Activated T-cell treated with anti-CD3 and anti-CD28 coated beads for 1 hour (primary cell): Measurements from ENCODE around the gene ABCC6.
"Not testable (repeated sequence)": the region's sequence is repeated elsewhere in the genome, so short reads cannot be mapped to it uniquely, and the experiment has no call there.

Experiments used
- DNase-seq: peaks from one replicate; pipeline ENCODE4 v3.0.0-alpha.2; 2020; ENCODE audit warnings: low read depth

ABCC6 gene

DNA sequence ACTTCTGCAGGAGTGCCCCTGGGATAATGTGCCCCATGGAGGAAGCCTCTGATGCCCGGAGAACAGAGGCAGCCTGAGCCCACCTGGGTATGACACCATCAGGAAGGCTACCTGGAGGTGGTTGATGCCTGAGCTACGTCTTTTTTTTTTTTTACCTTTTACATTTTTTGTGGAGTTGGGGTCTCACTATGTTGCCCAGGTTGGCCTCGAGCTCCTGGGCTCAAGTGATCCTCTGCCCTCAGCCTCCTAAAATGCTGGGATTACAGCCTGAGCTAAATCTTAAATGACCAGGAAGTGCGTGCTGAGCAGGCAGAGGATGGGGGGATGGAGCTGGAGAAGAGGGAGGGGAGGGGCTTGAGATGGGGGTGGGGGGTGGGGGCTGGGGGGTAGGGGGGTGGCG lies 32.7 kb downstream of the ABCC6 start:
- no peak for DNase-seq

DNA sequence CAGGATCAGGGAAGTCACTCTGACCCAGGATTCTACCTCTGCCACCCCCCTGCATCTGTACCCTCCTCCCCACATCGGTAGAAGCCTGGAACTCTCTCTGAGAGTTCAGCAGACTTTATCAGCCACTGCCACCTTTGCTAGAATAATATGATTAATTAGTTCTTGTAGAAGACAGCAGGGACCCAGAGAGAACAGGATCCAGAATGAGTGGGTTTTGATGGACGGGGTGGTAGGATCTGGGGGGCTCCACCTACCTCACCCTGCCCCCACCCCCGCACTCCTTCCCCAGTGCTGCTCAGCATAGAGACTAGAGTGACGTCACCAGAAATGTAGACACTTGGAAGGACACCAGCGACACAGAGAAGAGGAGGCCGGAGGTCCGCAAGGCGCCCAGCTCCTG lies 33.5 kb downstream of the ABCC6 start:
- no peak for DNase-seq

DNA sequence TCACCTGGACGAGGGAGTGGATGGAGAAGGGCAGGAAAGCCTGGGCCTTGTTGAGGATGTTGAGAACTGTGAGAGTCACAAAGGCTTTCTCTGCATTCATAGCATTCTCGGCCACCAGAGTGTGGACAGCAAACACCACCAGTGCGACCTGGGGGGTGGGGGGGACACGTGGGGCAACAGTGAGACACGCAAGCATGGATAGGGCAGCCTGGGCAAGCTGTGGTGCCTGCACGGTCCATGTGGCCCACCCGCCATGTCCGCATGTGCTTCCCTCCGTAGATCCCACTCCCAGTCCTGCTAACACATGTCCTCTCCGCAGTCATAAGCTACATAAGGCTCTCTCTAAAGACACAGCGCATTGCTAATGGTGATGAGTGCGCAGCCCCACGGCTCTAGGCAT lies 34.5 kb downstream of the ABCC6 start:
- DNase-seq, result no peak

DNA sequence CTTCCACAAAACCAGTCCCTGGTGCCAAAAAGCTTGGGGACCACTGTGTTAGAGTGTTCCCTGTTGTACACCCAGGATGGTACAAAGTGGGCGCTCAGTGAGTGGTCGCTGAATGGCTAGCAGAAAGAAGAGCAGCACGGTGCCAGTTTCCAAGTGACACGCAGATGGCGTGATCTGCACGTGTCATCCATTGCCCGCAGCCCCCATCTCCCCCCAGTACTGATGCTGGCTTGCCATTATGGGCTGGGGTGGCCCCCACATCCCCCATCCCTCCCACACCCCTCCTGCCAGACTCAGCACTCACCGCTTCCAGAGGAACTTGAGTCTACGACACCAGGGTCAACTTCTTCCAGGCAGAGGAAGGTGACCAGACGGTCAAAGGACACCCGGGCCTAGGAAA lies 36.5 kb downstream of the ABCC6 start:
- no peak for DNase-seq

DNA sequence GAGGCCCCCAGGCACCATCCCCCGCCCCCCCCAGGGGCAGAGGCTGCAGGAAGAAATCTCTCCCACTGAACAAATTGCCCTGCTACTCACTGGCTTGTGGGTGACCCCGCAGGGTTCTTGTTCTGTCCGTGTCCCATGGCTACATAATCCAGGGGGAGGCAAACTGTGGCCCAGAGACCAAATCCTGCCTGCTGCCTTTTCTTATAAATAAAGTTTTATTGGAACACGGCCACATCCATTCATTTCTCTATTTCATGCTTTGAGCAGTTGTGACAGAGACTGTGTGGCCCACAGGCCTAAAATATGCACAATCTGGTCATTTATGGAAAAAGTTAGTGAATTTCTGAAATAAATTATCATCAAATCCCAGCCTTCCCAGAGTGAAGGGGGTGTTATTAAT lies 38.2 kb downstream of the ABCC6 start:
- DNase-seq, result no peak

DNA sequence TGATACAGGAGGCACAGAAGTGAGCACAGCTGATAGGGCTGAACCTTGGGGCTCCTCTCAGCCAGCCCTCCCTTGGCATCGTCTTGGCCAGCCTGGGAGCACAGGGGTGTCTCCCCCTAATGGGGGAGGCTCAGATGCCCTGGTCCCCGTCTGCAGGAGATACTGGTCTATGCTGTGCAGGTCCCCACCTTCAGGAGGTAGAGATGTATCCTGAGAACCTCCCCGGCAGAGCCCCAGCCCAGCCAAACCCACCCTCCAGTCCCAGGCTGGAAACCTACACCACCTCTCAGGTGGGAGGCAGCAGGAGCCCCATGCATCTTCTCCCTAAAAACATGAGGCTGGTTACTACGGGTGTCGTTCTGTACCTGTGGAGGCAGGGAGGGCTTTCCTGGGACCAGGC lies 38.7 kb downstream of the ABCC6 start:
- no peak for DNase-seq

DNA sequence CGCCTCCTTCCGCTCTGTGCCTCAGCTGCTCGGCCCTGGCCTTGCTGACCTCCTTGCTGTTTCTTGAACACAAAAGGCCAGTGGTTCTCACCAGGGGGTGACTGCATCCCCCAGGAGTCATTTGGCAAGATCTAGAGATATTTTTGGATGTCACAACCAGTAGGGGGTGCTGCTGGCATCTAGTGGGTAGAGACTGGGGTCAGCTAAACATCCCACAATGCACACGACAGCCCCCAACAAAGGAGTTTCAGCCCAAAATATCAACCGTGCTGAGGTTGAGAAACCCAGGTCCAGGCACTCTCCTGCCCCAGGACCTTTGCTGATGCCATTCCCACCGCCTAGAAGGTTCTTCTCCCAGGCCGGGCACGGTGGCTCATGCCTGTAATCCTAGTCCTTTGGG lies 39.7 kb downstream of the ABCC6 start:
- no peak for DNase-seq

DNA sequence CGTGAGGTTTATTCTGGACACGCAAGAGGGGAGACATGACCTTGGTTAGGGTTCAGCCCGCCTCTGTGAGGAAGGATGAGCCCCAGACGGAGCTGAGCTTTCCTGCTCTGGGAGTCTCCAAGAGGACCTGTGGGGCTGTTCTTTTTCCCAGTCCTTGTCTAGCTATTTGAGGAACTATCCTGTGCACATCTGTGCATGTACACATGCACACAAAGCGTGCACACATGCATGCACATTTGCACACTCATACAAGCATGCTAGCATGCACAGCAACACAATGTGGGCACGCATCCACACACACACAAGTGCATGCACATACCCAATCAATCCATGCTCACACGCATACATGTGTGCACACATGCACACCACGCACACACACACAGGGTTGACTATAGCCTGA lies 40.4 kb downstream of the ABCC6 start:
- DNase-seq, result no peak

DNA sequence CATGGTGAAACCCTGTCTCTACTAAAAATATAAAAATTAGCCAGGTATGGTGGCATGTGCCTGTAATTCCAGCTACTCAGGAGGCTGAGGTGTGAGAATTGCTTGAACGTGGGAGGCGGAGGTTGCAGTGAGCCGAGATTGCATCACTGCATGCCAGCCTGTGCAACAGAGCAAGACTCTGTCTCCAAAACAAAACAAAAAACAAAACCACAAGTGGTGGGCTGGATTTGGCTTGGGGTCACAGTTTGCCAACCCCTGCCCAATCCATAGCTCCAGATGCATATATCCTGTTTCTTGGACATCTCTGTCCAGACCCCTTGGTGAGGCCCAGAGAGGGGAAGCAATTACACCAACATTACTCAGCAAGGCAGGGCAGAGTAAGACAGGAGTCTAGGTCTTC lies 41.5 kb downstream of the ABCC6 start:
- not testable (repeated sequence) for DNase-seq

DNA sequence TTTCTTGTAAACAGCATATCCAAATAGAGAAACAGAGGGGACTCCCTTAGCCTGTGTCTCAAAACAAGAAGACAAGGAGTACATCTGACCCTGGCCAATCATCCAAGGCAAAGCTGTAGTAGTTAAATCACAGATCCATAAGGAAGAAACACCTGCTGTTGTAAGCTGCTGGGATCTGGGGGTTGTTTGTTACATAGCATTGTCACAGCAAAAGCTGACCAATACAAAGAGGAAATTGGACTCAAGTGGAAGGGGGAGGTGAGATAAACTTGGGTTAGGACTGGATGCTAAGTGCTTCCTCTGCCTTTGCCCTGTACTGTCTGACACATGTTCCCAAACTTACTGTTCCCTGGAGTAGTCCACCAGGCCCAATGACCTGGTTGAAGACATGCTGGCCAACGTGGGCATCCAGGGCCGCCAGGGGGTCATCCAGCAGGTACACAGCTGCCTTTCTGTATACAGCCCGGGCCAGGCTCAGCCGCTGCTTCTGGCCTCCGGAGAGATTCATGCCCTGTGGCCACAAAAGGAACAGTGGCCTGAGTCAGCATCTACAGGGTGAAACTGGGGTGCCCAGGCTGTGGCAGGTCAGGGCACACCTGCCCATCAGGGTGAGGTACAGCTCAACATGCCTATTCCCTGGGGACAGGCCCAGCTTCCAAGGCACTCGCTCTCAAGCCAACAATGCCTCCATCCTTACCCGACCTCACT lies 44.7 kb downstream of the ABCC6 start:
- no peak for DNase-seq

DNA sequence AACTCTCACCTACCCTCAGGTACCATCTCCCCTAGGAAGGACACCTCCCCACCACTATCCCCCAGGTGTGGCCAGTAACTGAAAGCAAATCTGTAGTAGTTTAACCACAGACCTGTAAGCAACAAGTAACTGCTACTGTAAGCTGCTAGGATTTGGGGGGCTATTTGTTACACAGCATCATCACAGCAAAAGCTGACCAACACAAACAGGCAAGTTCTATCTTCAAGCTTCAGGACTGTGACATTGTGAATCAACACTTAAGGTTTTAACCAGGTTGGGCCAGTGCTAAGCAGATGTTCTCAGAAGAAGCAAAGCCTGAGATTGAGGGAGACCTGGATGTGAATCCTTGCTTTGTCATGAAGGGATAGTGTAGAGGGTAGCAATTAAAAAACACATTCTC lies 47.0 kb downstream of the ABCC6 start:
- DNase-seq, result no peak

DNA sequence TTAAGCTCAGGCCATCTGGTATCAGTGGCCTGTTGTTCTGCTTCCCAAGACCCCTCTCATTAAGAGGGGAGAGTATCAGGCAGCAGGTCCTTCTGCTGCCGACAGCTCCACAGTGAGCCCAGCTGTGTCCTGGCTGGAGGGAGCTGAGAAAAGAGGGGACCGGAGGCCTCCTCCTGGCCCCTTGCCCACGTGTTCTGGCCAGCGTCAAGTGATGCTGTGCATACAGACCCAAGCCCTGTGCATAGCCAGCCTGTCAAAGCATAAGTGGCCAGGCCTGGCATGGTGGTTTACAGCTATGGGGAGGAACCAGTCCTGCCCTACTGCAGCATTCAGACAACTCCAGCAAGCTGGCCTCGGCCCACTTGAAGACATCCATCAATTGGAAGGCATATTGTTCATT lies 48.0 kb downstream of the ABCC6 start:
- no peak for DNase-seq

DNA sequence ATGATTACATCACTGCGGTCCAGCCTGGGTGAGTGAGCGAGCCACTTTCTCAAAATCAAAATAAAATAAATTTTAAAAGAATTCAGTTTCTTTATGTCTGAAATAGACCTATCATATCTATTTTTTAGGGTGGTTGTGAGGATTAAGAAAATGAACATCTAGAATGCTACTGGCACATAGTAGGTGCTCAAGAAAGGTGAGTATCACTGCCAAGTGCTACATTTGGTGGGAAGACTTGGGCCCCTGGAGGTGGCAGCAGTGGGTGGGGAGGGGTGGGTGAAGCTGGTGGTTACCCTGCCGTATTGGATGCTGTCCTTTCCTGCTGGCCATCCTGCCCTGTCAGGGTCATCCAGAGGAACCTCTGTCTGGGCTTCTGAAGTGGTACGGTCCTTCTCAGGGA lies 50.3 kb downstream of the ABCC6 start:
- DNase-seq, result no peak

DNA sequence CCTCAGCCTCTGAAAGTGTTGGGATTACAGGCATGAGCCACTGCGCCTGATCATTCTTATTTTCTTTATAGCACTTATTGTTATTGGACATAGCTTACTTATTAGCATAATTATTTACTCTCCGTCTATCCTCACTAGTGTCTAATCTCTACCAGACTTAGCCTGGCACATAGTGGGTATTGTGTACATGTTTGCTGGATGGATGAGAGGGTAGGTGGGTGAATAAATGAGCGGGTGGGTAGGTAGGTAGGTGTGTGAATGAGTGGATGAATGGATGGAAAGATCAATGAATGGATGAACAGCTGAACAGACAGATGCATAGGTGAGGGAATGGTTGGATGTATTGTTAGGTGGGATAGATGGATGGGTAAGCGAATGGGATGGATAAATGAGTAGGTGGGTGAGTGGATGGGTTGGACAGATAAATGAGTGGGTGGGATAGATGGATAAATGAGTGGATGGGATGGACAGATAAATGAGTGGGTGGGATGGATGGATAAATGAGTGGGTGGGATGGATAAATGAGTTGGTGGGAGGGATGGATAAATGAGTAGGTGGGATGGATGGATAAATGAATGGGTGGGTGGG lies 51.9 kb downstream of the ABCC6 start:
- no peak for DNase-seq

DNA sequence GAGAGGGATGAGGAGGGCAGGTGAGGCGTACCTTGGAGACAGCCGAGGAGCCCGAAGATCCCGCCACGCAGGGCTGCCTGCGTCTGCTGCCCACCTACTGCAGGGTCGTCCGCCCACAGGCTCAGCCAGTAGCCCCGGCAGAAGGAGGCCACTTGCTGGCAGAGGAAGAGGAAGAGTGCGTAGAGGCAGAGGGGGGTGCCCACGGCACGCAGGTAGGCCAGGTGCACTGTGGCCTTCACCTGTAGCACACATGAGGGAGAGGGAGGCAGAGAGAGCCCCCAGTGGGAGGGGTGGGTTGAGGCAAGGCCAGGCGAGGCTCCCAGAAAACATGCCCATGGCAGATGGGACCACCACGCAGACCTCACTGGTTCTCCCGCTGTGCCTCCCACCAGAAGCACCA lies 53.7 kb downstream of the ABCC6 start:
- DNase-seq, result no peak

DNA sequence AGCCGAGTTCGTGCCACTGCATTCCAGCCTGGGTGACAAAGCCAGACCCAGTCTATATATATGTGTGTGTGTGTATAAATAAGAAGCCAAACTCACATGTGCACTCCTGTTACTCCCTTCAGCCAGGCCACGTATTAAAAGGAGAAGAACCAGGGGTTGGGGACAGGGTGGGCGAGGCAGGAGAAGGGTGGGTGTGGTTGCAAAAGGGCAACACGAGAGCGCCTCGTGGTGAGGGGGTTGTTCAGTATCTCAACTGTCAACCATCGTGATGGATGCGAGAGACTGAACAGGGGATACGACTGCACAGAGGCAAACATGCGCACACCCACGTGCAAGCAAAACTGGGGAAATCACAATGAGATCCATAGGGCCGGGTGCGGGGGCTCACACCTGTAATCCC lies 54.9 kb downstream of the ABCC6 start:
- DNase-seq, result no peak

DNA sequence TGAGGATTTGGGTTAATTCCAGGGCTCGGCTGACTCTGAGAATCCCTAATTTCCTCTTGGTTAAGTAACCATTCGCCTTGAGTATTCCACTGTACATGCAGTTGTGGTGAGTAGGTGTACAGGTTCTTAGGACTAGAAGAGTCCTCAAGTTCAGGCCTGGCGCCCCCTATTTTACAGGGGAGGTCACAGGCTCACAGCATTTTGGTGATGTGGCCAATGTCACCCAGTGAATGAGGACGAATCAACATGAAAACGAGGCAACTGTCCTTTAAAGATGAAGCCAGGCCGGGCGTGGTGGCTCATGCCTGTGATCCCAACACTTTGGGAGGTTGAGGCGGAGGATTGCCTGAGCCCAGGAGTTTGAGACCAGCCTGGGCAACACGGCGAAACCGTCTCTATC lies 55.4 kb downstream of the ABCC6 start:
- no peak for DNase-seq

DNA sequence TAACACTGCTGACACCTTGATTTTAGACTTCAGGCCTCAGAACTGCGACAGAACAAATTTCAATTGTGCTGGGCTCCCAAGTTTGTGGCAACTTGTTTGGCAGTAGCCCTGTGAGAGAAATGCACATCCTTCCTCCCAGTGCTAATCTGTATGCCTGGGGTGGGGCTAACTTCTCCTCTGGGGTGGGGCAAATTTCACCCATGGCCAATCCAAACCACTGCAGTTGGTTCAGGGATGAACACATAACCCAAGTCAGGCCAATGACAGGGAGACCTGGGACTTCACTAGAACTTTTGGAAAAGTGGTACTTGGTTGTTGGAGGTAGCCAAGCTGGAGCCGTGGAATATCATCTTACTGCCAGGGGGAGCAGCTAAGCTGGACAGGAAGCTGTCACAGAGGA lies 56.3 kb downstream of the ABCC6 start:
- DNase-seq, result no peak

DNA sequence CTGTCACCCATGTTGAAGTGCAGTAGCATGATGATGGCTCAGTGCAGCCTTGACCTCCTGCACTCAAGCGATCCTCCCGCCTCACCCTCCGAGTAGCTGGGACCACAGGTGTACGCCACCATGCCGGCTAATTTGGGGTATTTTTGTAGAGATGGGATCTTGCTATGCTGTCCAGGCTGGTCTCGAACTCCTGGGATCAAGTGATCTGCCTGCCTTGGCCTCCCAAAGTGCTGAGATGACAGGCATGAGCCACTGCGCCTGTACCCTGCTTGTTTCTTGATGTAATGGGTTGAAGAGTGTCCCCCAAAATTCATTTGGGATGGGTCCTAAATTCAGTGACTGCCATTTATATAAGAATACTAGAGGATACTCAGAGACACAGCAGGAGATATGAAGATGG lies 57.2 kb downstream of the ABCC6 start:
- no peak for DNase-seq

DNA sequence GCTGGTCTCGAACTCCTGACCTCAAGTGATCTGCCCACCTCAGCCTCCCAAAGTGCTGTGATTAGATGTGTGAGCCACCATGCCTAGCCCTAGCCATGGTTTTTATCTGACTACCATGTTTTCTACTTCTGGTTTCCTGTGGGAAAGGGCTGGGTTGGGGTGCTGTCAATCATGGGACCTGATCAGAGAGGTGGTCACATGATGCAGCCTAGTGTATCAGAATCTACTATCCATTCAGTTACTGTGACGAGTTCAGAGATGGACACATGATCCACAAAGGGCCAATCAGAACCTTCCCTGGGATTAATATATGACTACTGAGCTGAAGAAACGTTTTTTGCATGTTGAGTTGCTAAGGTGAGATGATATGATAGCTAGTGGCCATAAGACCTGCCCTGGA lies 59.1 kb downstream of the ABCC6 start:
- DNase-seq, result no peak

DNA sequence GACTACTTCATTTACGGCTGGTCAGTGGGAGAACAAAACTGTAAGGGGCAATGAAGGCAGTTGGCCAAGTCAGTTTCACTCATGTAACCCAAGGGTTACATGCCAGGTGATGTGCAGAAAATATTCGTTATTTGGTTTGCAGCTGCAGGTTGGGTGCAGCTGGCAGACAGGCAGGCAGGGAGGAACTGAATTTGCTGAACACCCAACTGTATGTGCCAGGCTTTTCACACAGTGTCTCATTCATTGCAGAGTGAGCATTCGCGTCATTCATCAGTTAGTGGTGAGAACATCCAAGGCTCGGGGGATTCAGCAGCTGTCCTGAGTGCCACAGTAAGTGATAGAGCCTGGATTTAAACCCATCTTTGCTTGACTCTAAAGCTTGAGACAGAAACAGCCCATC lies 59.7 kb downstream of the ABCC6 start:
- no peak for DNase-seq

DNA sequence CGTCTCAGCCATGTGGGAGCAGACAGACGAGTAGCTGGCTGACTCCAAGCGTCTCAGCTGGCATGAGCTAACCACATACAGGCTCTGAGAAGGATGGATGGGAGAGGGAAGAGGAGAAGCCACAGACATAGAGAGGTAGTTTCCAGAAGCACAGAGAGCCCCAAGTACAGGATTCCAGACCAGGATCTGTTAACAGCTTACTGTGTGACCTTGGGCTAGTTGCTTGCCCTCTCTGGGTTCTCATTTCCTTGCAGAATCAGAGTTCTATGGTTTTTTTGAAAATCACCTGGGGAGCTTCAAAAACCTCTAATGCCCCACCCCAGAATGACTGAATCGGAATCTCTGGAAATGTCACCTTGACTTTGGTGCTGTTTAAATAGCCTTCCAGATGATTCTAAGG lies 60.2 kb downstream of the ABCC6 start:
- DNase-seq, result no peak

DNA sequence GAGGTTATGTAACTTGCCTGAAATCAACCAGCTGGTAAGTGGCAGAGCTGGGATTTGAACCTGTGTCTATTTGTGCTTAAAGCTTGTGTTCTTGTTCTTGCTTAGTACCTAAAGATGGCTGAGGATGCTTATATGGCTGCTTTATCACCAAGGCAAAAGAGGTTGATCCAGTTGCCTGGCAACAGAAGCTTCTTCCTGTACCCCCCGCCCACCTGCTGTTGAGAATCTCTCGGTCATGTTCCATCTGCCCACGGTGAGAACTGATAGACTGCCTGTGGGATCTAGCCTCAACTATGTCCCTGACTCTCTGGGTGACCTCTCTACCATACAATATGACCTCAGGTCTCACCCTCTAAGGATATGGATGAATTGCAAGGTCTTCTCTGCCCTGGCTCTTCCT lies 60.7 kb downstream of the ABCC6 start:
- DNase-seq, result no peak

DNA sequence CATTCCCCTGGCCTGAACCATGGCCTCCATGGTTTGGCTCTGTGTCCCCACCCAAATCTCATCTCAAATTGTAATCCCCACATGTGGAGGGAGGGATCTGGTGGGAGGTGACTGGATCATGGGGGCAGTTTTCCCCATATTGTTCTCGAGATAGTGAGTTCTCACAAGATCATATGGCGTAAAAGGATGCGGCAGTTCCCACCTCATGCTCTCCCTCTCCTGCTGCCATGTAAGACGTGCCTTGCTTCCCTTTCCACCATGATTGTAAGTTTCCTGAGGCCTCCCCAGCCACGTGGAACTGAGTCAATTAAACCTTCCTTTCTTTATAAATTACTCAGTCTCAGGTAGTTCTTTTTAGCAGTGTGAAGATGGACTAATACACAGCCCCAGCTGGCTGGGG lies 61.5 kb downstream of the ABCC6 start:
- not testable (repeated sequence) for DNase-seq
